ENCODE results near the gene GAREM1. TPM values are rescaled to one million over a fixed set of nuclear protein-coding genes. Genes with fewer than 3 reads are reported as not detected.

The GAREM1 gene
- total RNA-seq, 1 experiment from 2014 or later = 7.0 TPM

DNA sequence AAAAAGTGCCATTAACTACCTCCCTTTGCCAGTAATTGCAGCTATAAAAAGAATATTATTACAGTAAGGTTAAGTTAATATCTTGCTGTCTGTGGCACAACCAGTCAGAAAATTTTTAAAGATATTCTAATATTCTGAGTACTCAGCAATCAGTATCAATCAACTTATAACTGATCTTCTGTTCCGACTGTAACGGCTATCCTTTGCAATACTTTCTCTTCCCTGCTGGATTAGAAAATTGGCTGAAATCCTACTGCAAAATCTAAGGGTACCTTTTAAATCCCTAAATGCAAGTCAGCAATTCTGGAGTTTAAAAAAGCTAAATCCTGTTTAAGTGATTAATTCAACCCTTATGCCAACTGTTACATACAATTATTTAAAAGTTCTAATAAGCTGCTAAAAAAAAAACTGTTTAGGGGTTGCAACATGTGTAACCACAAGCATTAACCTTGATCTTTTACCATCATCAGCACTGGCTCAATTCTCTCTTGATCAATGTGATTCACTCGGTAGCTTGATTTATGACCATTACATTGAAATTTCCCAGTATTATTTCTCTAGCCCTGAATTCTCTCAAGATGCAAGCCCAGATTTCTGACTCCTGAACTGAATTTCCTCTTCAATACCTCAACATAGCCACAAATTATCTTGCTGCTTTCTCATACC is 20.5 kb downstream of the GAREM1 start:
- Mint-ChIP-seq H3K27ac (no peak overlapping the region), H3K36me3 (no peaks in the 10 kb centered on the region), H3K27me3 (ENCODE audit: low read depth) (no peaks in the 10 kb centered on the region), H3K4me3 (no peak overlapping the region), H3K4me1 (peaks cover 5% of the 10 kb centered on the region; the same call in 1 of the 2 replicates), H3K9me3 (no peaks in the 10 kb centered on the region)
- POLR2A ChIA-PET = no interaction called here
- CTCF ChIA-PET = no interaction called here
- ATAC-seq = no peak
- no peak for DNase-seq (ENCODE audit: low spot score)
- TF ChIP-seq, protein P1, sequence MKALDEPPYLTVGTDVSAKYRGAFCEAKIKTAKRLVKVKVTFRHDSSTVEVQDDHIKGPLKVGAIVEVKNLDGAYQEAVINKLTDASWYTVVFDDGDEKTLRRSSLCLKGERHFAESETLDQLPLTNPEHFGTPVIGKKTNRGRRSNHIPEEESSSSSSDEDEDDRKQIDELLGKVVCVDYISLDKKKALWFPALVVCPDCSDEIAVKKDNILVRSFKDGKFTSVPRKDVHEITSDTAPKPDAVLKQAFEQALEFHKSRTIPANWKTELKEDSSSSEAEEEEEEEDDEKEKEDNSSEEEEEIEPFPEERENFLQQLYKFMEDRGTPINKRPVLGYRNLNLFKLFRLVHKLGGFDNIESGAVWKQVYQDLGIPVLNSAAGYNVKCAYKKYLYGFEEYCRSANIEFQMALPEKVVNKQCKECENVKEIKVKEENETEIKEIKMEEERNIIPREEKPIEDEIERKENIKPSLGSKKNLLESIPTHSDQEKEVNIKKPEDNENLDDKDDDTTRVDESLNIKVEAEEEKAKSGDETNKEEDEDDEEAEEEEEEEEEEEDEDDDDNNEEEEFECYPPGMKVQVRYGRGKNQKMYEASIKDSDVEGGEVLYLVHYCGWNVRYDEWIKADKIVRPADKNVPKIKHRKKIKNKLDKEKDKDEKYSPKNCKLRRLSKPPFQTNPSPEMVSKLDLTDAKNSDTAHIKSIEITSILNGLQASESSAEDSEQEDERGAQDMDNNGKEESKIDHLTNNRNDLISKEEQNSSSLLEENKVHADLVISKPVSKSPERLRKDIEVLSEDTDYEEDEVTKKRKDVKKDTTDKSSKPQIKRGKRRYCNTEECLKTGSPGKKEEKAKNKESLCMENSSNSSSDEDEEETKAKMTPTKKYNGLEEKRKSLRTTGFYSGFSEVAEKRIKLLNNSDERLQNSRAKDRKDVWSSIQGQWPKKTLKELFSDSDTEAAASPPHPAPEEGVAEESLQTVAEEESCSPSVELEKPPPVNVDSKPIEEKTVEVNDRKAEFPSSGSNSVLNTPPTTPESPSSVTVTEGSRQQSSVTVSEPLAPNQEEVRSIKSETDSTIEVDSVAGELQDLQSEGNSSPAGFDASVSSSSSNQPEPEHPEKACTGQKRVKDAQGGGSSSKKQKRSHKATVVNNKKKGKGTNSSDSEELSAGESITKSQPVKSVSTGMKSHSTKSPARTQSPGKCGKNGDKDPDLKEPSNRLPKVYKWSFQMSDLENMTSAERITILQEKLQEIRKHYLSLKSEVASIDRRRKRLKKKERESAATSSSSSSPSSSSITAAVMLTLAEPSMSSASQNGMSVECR (CRISPR knock-in tag; IDR thresholded peaks at IDR 0.05; ENCODE audit: borderline replicate concordance) = no peak
- TF ChIP-seq, protein P2, sequence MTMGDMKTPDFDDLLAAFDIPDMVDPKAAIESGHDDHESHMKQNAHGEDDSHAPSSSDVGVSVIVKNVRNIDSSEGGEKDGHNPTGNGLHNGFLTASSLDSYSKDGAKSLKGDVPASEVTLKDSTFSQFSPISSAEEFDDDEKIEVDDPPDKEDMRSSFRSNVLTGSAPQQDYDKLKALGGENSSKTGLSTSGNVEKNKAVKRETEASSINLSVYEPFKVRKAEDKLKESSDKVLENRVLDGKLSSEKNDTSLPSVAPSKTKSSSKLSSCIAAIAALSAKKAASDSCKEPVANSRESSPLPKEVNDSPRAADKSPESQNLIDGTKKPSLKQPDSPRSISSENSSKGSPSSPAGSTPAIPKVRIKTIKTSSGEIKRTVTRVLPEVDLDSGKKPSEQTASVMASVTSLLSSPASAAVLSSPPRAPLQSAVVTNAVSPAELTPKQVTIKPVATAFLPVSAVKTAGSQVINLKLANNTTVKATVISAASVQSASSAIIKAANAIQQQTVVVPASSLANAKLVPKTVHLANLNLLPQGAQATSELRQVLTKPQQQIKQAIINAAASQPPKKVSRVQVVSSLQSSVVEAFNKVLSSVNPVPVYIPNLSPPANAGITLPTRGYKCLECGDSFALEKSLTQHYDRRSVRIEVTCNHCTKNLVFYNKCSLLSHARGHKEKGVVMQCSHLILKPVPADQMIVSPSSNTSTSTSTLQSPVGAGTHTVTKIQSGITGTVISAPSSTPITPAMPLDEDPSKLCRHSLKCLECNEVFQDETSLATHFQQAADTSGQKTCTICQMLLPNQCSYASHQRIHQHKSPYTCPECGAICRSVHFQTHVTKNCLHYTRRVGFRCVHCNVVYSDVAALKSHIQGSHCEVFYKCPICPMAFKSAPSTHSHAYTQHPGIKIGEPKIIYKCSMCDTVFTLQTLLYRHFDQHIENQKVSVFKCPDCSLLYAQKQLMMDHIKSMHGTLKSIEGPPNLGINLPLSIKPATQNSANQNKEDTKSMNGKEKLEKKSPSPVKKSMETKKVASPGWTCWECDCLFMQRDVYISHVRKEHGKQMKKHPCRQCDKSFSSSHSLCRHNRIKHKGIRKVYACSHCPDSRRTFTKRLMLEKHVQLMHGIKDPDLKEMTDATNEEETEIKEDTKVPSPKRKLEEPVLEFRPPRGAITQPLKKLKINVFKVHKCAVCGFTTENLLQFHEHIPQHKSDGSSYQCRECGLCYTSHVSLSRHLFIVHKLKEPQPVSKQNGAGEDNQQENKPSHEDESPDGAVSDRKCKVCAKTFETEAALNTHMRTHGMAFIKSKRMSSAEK (CRISPR knock-in tag; IDR thresholded peaks at IDR 0.05; ENCODE audit: borderline replicate concordance) = no peak
- TF ChIP-seq, protein P3, sequence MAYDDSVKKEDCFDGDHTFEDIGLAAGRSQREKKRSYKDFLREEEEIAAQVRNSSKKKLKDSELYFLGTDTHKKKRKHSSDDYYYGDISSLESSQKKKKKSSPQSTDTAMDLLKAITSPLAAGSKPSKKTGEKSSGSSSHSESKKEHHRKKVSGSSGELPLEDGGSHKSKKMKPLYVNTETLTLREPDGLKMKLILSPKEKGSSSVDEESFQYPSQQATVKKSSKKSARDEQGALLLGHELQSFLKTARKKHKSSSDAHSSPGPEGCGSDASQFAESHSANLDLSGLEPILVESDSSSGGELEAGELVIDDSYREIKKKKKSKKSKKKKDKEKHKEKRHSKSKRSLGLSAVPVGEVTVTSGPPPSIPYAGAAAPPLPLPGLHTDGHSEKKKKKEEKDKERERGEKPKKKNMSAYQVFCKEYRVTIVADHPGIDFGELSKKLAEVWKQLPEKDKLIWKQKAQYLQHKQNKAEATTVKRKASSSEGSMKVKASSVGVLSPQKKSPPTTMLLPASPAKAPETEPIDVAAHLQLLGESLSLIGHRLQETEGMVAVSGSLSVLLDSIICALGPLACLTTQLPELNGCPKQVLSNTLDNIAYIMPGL (CRISPR knock-in tag; IDR thresholded peaks at IDR 0.05) = no peak
- TF ChIP-seq, protein P4, sequence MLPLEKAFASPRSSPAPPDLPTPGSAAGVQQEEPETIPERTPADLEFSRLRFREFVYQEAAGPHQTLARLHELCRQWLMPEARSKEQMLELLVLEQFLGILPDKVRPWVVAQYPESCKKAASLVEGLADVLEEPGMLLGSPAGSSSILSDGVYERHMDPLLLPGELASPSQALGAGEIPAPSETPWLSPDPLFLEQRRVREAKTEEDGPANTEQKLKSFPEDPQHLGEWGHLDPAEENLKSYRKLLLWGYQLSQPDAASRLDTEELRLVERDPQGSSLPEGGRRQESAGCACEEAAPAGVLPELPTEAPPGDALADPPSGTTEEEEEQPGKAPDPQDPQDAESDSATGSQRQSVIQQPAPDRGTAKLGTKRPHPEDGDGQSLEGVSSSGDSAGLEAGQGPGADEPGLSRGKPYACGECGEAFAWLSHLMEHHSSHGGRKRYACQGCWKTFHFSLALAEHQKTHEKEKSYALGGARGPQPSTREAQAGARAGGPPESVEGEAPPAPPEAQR (CRISPR knock-in tag; IDR thresholded peaks at IDR 0.05) = no peak
- no peak for TF ChIP-seq HMGA2 (CRISPR knock-in tag; IDR thresholded peaks at IDR 0.05)
- TF ChIP-seq RELA (CRISPR knock-in tag; IDR thresholded peaks at IDR 0.05; ENCODE audit: borderline replicate concordance) = no peak
- no peak for TF ChIP-seq RORB (CRISPR knock-in tag; IDR thresholded peaks at IDR 0.05)
- no peak for TF ChIP-seq CREM (CRISPR knock-in tag; IDR thresholded peaks at IDR 0.05)
- TF ChIP-seq, protein P5, sequence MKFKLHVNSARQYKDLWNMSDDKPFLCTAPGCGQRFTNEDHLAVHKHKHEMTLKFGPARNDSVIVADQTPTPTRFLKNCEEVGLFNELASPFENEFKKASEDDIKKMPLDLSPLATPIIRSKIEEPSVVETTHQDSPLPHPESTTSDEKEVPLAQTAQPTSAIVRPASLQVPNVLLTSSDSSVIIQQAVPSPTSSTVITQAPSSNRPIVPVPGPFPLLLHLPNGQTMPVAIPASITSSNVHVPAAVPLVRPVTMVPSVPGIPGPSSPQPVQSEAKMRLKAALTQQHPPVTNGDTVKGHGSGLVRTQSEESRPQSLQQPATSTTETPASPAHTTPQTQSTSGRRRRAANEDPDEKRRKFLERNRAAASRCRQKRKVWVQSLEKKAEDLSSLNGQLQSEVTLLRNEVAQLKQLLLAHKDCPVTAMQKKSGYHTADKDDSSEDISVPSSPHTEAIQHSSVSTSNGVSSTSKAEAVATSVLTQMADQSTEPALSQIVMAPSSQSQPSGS (CRISPR knock-in tag; IDR thresholded peaks at IDR 0.05; ENCODE audit: borderline replicate concordance, low read depth) = no peak
- TF ChIP-seq FOXK1 (CRISPR knock-in tag; IDR thresholded peaks at IDR 0.05) = no peak
- TF ChIP-seq, protein P6, sequence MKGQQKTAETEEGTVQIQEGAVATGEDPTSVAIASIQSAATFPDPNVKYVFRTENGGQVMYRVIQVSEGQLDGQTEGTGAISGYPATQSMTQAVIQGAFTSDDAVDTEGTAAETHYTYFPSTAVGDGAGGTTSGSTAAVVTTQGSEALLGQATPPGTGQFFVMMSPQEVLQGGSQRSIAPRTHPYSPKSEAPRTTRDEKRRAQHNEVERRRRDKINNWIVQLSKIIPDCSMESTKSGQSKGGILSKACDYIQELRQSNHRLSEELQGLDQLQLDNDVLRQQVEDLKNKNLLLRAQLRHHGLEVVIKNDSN (CRISPR knock-in tag; IDR thresholded peaks at IDR 0.05) = no peak
- TF ChIP-seq, protein P7, sequence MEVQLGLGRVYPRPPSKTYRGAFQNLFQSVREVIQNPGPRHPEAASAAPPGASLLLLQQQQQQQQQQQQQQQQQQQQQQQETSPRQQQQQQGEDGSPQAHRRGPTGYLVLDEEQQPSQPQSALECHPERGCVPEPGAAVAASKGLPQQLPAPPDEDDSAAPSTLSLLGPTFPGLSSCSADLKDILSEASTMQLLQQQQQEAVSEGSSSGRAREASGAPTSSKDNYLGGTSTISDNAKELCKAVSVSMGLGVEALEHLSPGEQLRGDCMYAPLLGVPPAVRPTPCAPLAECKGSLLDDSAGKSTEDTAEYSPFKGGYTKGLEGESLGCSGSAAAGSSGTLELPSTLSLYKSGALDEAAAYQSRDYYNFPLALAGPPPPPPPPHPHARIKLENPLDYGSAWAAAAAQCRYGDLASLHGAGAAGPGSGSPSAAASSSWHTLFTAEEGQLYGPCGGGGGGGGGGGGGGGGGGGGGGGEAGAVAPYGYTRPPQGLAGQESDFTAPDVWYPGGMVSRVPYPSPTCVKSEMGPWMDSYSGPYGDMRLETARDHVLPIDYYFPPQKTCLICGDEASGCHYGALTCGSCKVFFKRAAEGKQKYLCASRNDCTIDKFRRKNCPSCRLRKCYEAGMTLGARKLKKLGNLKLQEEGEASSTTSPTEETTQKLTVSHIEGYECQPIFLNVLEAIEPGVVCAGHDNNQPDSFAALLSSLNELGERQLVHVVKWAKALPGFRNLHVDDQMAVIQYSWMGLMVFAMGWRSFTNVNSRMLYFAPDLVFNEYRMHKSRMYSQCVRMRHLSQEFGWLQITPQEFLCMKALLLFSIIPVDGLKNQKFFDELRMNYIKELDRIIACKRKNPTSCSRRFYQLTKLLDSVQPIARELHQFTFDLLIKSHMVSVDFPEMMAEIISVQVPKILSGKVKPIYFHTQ (CRISPR knock-in tag; IDR thresholded peaks at IDR 0.05) = no peak
- no peak for TF ChIP-seq ZNF138 (CRISPR knock-in tag; conservative IDR thresholded peaks at IDR 0.05)
- no peak for TF ChIP-seq ESRRA (CRISPR knock-in tag; IDR thresholded peaks at IDR 0.05; ENCODE audit: borderline replicate concordance)
- TF ChIP-seq FOXJ3 (CRISPR knock-in tag; IDR thresholded peaks at IDR 0.05; ENCODE audit: borderline replicate concordance) = no peak
- TF ChIP-seq, protein P8, sequence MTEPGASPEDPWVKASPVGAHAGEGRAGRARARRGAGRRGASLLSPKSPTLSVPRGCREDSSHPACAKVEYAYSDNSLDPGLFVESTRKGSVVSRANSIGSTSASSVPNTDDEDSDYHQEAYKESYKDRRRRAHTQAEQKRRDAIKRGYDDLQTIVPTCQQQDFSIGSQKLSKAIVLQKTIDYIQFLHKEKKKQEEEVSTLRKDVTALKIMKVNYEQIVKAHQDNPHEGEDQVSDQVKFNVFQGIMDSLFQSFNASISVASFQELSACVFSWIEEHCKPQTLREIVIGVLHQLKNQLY (CRISPR knock-in tag; IDR thresholded peaks at IDR 0.05) = no peak
- no peak for TF ChIP-seq NR2C2 (CRISPR knock-in tag; IDR thresholded peaks at IDR 0.05)
- no peak for TF ChIP-seq GABPB1 (CRISPR knock-in tag; IDR thresholded peaks at IDR 0.05)
